HCT116 (cell line): ENCODE results near the gene ALDH6A1. TPM values are rescaled to one million over a fixed set of nuclear protein-coding genes. Genes with fewer than 3 reads are reported as not detected.

Source experiments
- ATAC-seq: fragments of 200-7000 bp; cut with Tn5 transposase; 2 replicates; pipeline ENCODE4 v1.9.1; 2020; ENCODE audit warnings: mild to moderate bottlenecking, moderate library complexity
- BruUV-seq: library from RNA; stranded (reverse); fragments of 400-500 nt; replicated peaks from 2 replicates; lab custom pipeline; 2021; lab: Mats Ljungman, UMichigan
- CTCF ChIA-PET: fragments of 300-600 bp; sonication (Branson Sonifier 250); formaldehyde crosslinking; loops from one replicate; lab custom pipeline; 2021; ENCODE audit warnings: antibody characterized with exemption; lab: Charles Lee
- POLR2A ChIA-PET: fragments of 300-600, 350-600 bp; sonication (Branson Sonifier 250); formaldehyde crosslinking; loops from one replicate; lab custom pipeline; 2021; ENCODE audit warnings: antibody characterized with exemption; lab: Charles Lee
- RAD21 ChIA-PET, 2 experiments: fragments of 300-600 bp; sonication (Branson Sonifier 250); formaldehyde crosslinking; loops; one replicate each; lab custom pipeline; 2023; ENCODE audit warnings: low total read pairs in 2 of 2; ENCODE audit not compliant: uncharacterized antibody in 2 of 2, unreplicated experiment in 2 of 2, low non-redundant PET in 1 of 2; lab: Charles Lee
- DNase-seq: peaks from one replicate; pipeline ENCODE4 v3.0.0-alpha.2; 2010; ENCODE audit warnings: low read depth, low spot score
- H2AFZ ChIP-seq: fragments of 200-600 bp; shearing (Covaris generic), sonication (generic); 2 replicates; pipeline ENCODE4 v1.6.1; 2017; ENCODE audit warnings: low read depth, mixed run types, mixed read lengths, antibody characterized with exemption, low read length; ENCODE audit not compliant: poor library complexity, severe bottlenecking
- H3K27ac ChIP-seq: 2 replicates; pipeline ENCODE4 v1.5.1; 2012; ENCODE audit warnings: low read depth, low read length
- H3K27me3 ChIP-seq: fragments of 200-600 bp; sonication (generic); 2 replicates; pipeline ENCODE4 v1.6.1; 2016; ENCODE audit warnings: mixed run types, low read length, mixed read lengths; ENCODE audit not compliant: insufficient read depth
- H3K36me3 ChIP-seq, 2 experiments: fragments of 200-500 bp in 1 of 2; fragments of 200-600 bp in 1 of 2; sonication (Bioruptor generic) in 1 of 2; sonication (generic) in 1 of 2; 2 replicates each; pipeline versions ENCODE4 v1.5.1 to v1.6.1; 2014 to 2016; ENCODE audit warnings: low read length in 2 of 2, inconsistent platforms in 1 of 2, mixed read lengths in 1 of 2, mixed run types in 1 of 2; ENCODE audit not compliant: insufficient read depth in 2 of 2, control insufficient read depth in 1 of 2
- H3K4me1 ChIP-seq, 2 experiments: fragments of 200-600 bp in 1 of 2; sonication (generic) in 1 of 2; 2 replicates each; pipeline versions ENCODE4 v1.5.1 to v1.6.1; 2012 to 2017; ENCODE audit warnings: low read length in 2 of 2, inconsistent platforms in 1 of 2, mild to moderate bottlenecking in 1 of 2, mixed read lengths in 1 of 2, mixed run types in 1 of 2, moderate library complexity in 1 of 2; ENCODE audit not compliant: insufficient read depth in 2 of 2, control insufficient read depth in 1 of 2
- H3K4me2 ChIP-seq: fragments of 200-600 bp; sonication (generic); 2 replicates; pipeline ENCODE4 v1.6.1; 2017; ENCODE audit warnings: mixed run types, low read length, mixed read lengths
- H3K4me3 ChIP-seq, 2 experiments: fragments of 200-600 bp in 1 of 2; sonication (generic) in 1 of 2; replicated peaks in 1 of 2; 2 replicates each; pipeline ENCODE4 v1.5.1; 2011 to 2016; ENCODE audit warnings: low read length in 2 of 2, control low read depth in 1 of 2, low read depth in 1 of 2, mild to moderate bottlenecking in 1 of 2, mixed read lengths in 1 of 2, mixed run types in 1 of 2
- H3K79me2 ChIP-seq: fragments of 200-600 bp; sonication (generic); 2 replicates; pipeline ENCODE4 v1.6.1; 2017; ENCODE audit warnings: mild to moderate bottlenecking, mixed run types, low read length, moderate library complexity, mixed read lengths; ENCODE audit not compliant: insufficient read depth
- H3K9ac ChIP-seq: fragments of 200-600 bp; sonication (generic); 2 replicates; pipeline ENCODE4 v1.6.1; 2016; ENCODE audit warnings: low read length, mixed read lengths
- H3K9me2 ChIP-seq: fragments of 200-600 bp; sonication (generic), shearing (Covaris generic); 2 replicates; pipeline ENCODE4 v1.6.1; 2017; ENCODE audit warnings: mixed run types, mild to moderate bottlenecking, moderate library complexity; ENCODE audit not compliant: insufficient read depth
- H3K9me3 ChIP-seq, 2 experiments: fragments of 200-500 bp in 1 of 2; fragments of 200-600 bp in 1 of 2; sonication (Bioruptor generic) in 1 of 2; sonication (generic) in 1 of 2; 2 replicates each; pipeline ENCODE4 v1.6.1; 2014 to 2017; ENCODE audit warnings: low read length in 2 of 2, mixed read lengths in 2 of 2, inconsistent platforms in 1 of 2, low read depth in 1 of 2, mild to moderate bottlenecking in 1 of 2, mixed run types in 1 of 2, moderate library complexity in 1 of 2; ENCODE audit not compliant: control insufficient read depth in 1 of 2, insufficient read depth in 1 of 2
- H4K20me1 ChIP-seq: fragments of 200-600 bp; sonication (generic), shearing (Covaris generic); 2 replicates; pipeline ENCODE4 v1.6.1; 2017; ENCODE audit warnings: mixed run types, mild to moderate bottlenecking, moderate library complexity; ENCODE audit not compliant: insufficient read depth
- ELF1 ChIP-seq: IDR thresholded peaks from 2 replicates; pipeline ENCODE4 v1.6.1; 2012; ENCODE audit warnings: low read depth, borderline replicate concordance
- FOSL1 ChIP-seq: IDR thresholded peaks from 2 replicates; pipeline ENCODE4 v1.6.1; 2012; ENCODE audit warnings: low read depth
- JUND ChIP-seq: IDR thresholded peaks from 2 replicates; pipeline ENCODE4 v1.6.1; 2012
- RAD21 ChIP-seq: IDR thresholded peaks from 2 replicates; pipeline ENCODE4 v1.6.1; 2012; ENCODE audit warnings: low read depth, mild to moderate bottlenecking
- SRF ChIP-seq: IDR thresholded peaks from 2 replicates; pipeline ENCODE4 v1.6.1; 2012; ENCODE audit warnings: low read depth
- TCF7L2 ChIP-seq: IDR thresholded peaks from 2 replicates; pipeline ENCODE4 v1.7.0; 2011; ENCODE audit warnings: borderline replicate concordance, inconsistent platforms; ENCODE audit not compliant: insufficient read depth, insufficient read length; ENCODE audit errors: extremely low read depth
- ZFX ChIP-seq: fragments of 450-650 bp; IDR thresholded peaks from 2 replicates; pipeline ENCODE4 v1.6.1; 2017
- intact Hi-C: fragments of 100-400 bp; cut with micrococcal nuclease; formaldehyde crosslinking; loops from 2 replicates; pipeline ENCODE4 v1.10.0; 2022
- total RNA-seq: library from RNA; stranded (reverse); gene quantifications from one replicate; pipeline ENCODE4 v1.2.1, GENCODE V29; 2021; ENCODE audit not compliant: unreplicated experiment
- TF ChIP-seq, protein P1 (sequence below): IDR thresholded peaks from 2 replicates; pipeline ENCODE4 v1.6.1; 2011; ENCODE audit warnings: mild to moderate bottlenecking, low read length, moderate library complexity; ENCODE audit not compliant: insufficient replicate concordance; ENCODE audit errors: extremely low read depth
- TF ChIP-seq, protein P2 (sequence below): IDR thresholded peaks from 2 replicates; pipeline ENCODE4 v1.6.1; 2012

ALDH6A1 gene
- total RNA-seq, 1 experiment from 2014 or later: 15.6 TPM

DNA sequence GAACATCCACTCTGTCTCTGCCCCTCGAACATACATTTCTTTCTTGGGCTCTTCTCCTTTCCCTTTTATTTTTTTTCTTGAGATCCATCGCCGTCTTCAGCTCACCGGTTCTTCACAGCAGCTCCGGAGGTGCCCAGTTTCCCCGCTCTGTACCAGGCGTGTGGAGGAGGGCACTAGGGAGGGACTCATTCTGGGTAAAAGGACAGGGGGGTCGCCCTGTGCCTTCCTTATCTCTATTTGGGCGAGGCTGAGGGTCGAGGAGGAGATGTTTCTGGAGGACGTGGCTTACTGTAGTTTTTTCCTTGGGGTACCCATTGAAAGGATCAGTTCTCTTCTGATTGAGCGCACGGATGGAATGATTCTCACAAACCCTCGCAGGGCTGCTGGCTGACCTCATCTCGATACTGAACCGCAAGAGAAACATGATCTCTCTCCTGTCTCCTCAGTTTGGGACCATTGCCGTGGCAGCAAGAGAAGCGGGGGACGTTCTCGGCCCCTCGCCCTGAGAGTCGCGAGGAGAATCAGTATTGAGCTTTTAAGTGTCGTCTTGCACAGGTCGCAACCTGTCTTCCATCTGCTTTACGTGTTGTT lies 889 bp upstream of the ALDH6A1 start:
- H3K9ac ChIP-seq: peak overlapping the region; percentile 93
- POLR2A ChIA-PET: interaction anchor here (1.6 kb wide), 1 partner anchor 23 kb away, joined by 3 read pairs; no protein-coding TSS in a partner anchor
- intact Hi-C loops: no loop called here

DNA sequence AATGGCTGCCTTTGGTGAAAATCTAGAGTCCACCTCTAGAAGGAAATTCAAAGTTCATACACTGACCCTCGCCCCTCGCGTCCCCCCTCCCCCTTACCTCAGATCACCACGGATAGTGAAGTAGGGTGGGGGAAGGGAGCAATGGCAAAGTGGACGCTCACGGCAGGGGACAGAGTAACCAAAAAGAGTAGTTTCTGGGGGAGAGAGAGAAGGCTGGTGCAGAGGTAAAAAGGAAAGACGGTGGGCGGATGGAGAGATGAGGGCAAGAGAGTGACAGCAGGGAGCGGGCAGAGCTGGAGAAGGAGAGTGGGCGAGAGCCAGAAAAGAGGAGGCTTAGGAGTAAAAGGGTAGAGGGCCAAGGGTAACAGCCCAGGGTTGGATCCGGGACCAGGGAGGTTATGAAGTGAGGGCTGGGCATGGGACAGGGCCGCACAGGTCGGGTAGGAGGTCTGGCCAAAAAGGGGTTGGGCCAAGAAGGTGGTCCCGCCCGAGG lies 423 bp downstream of the ALDH6A1 start:
- H3K27me3 ChIP-seq: no peaks in the 10 kb centered on the region
- intact Hi-C loops: no loop called here
- BruUV-seq: no TSS peak
- peak overlapping the region; percentile 100 for H3K4me2 ChIP-seq
- no peaks in the 10 kb centered on the region for H3K36me3 ChIP-seq
- no peaks in the 10 kb centered on the region for H3K9me2 ChIP-seq
- H3K9ac ChIP-seq: peak overlapping the region; percentile 93
- H3K9me3 ChIP-seq: no peaks in the 10 kb centered on the region
- TF ChIP-seq TCF7L2 (no peak), ELF1 (no peak), ZFX (no peak)
- TF ChIP-seq, protein P1, sequence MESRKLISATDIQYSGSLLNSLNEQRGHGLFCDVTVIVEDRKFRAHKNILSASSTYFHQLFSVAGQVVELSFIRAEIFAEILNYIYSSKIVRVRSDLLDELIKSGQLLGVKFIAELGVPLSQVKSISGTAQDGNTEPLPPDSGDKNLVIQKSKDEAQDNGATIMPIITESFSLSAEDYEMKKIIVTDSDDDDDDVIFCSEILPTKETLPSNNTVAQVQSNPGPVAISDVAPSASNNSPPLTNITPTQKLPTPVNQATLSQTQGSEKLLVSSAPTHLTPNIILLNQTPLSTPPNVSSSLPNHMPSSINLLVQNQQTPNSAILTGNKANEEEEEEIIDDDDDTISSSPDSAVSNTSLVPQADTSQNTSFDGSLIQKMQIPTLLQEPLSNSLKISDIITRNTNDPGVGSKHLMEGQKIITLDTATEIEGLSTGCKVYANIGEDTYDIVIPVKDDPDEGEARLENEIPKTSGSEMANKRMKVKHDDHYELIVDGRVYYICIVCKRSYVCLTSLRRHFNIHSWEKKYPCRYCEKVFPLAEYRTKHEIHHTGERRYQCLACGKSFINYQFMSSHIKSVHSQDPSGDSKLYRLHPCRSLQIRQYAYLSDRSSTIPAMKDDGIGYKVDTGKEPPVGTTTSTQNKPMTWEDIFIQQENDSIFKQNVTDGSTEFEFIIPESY: no peak
- peak overlapping the region; percentile 45 for H2AFZ ChIP-seq
- ATAC-seq: peak; percentile 37
- peaks cover 0 to 19% of the 10 kb centered on the region in 2 experiments; a peak in 3 of 4 replicates for H3K4me1 ChIP-seq
- peak overlapping the region; percentile 88 to 98 for H3K4me3 ChIP-seq
- DNase-seq: no peak
- ChIA-PET POLR2A (interaction anchor here (1.6 kb wide), 1 partner anchor 22 kb away, joined by 3 read pairs; no protein-coding TSS in a partner anchor), RAD21 (interaction anchor here in 1 of 2 experiments (0.6 kb wide), 1 partner anchor 159 kb away, joined by 3 read pairs; no protein-coding TSS in a partner anchor), CTCF (no interaction called here)
- no peaks in the 10 kb centered on the region for H4K20me1 ChIP-seq
- H3K27ac ChIP-seq: peak overlapping the region; percentile 15; the same call in 1 of the 2 replicates
- peaks cover 18% of the 10 kb centered on the region for H3K79me2 ChIP-seq

More for the DNA sequence above, 889 bp upstream of the ALDH6A1 start:
- H3K79me2 ChIP-seq: peaks cover 18% of the 10 kb centered on the region
- ATAC-seq (peak; percentile 21), DNase-seq (no peak)
- H3K4me3 ChIP-seq: peak overlapping the region; percentile 82 to 98
- H3K4me1 ChIP-seq: peaks cover 0 to 19% of the 10 kb centered on the region in 2 experiments; a peak in 3 of 4 replicates
- peak overlapping the region; percentile 100 for H3K4me2 ChIP-seq
- no peaks in the 10 kb centered on the region for H3K9me3 ChIP-seq
- CTCF ChIA-PET: no interaction called here
- H3K27me3 ChIP-seq: no peaks in the 10 kb centered on the region
- no peak for TF ChIP-seq JUND
- TF ChIP-seq, protein P2, sequence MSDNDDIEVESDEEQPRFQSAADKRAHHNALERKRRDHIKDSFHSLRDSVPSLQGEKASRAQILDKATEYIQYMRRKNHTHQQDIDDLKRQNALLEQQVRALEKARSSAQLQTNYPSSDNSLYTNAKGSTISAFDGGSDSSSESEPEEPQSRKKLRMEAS: no peak
- no peak for TF ChIP-seq SRF
- TF ChIP-seq FOSL1: no peak
- TF ChIP-seq RAD21: no peak
- TF ChIP-seq, all 23 proteins: peak for 0
- TSS peak; percentile 70 for BruUV-seq
- Histone ChIP-seq H3K27ac (peak overlapping the region; percentile 32; the same call in 1 of the 2 replicates), H4K20me1 (no peaks in the 10 kb centered on the region), H2AFZ (no peak overlapping the region), H3K9me2 (no peaks in the 10 kb centered on the region), H3K36me3 (no peaks in the 10 kb centered on the region)
- RAD21 ChIA-PET: no interaction called here
